ENCODE data around the gene KLK15. TPM values are rescaled to one million over a fixed set of nuclear protein-coding genes. Genes with fewer than 3 reads are reported as not detected.

KLK15 gene
- total RNA-seq, 2 experiments from 2014 or later: not detected

DNA sequence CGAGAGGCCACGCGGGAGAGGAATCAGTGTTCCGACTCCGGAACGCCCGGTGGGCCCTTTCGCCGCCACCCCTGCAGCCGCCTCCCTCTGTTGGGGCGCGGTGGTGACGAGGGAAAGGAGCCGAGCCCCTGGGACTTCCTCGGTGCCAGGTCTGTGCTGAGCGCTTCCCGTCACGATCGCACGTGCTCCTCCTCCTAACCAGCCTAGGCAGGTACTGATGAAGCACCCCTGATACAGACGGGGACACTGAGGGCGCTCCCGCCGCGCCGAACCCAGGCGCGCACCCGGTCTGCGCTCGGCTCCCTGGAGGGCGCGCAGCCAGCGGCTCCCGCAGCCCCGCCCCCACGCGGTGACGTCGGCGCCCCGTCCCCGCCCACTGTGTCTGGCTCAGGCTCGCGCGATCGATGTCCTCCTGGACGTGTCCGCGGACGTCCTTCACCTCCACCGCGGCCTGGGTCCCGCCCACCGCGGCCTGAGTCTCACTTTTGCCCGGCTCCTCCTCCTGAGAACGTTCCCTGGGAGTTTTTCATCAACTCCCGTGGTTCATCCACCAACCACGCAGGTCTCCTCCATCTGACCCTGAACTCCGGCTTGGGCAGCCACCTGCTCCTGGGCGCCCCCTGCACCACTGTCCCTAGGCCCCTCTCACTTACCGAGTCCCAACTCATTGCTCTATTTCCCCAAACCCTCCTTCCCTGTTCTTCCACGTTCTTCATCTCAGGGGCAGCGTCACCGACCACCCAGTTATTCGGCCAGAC lies 2.6 kb upstream of the KLK15 start:
- H3K27me3 Mint-ChIP-seq: peaks cover 67% of the 10 kb centered on the region
- no peaks in the 10 kb centered on the region for H3K36me3 Mint-ChIP-seq (ENCODE audit: low read depth)

GRCh38 chr19:50835103-50835784 lies 1.9 kb upstream of the KLK15 start:
- peaks cover 12% of the 10 kb centered on the region for H3K4me1 Mint-ChIP-seq (ENCODE audit: low read depth)
- ATAC-seq (ENCODE audit: poor library complexity) (no peak), DNase-seq (no peak)
- H3K4me3 Mint-ChIP-seq: peak overlapping the region; percentile 76
- no peaks in the 10 kb centered on the region for H3K9me3 Mint-ChIP-seq
- Histone ChIP-seq H3K4me3 (ENCODE audit: low read length) (peak overlapping the region; percentile 64), H3K27ac (ENCODE audit: low read depth in 1 of 2, low read length in 2 of 2) (no peak overlapping the region), H3K9me3 (ENCODE audit: control insufficient read depth in 1 of 2, insufficient read depth in 1 of 2, low read length in 2 of 2) (peaks cover 0 to 9% of the 10 kb centered on the region in 2 experiments), H3K4me1 (ENCODE audit: insufficient read depth, low read length) (peaks cover 16% of the 10 kb centered on the region), H3K36me3 (ENCODE audit: insufficient read depth, low read length) (no peaks in the 10 kb centered on the region), H3K27me3 (ENCODE audit: control insufficient read depth in 1 of 2, insufficient read depth in 2 of 2, low read length in 2 of 2) (peaks cover 26 to 31% of the 10 kb centered on the region in 2 experiments)
- H3K36me3 Mint-ChIP-seq (ENCODE audit: low read depth): no peaks in the 10 kb centered on the region
- H3K27ac Mint-ChIP-seq: no peak overlapping the region
- ChIA-PET POLR2A (no interaction called here), CTCF (no interaction called here)
- intact Hi-C loops (cut with DNase I, micrococcal nuclease): no loop called here
- no peak for TF ChIP-seq CTCF (IDR thresholded peaks at IDR 0.05)
- H3K27me3 Mint-ChIP-seq: peaks cover 65% of the 10 kb centered on the region

More for the DNA sequence above, 2.6 kb upstream of the KLK15 start:
- intact Hi-C loops (cut with DNase I, micrococcal nuclease): no loop called here
- Mint-ChIP-seq H3K4me3 (peak overlapping the region; percentile 88), H3K9me3 (no peaks in the 10 kb centered on the region), H3K4me1 (ENCODE audit: low read depth) (peaks cover 12% of the 10 kb centered on the region), H3K27ac (no peak overlapping the region)
- Histone ChIP-seq H3K4me3 (ENCODE audit: low read length) (peak overlapping the region; percentile 64), H3K4me1 (ENCODE audit: insufficient read depth, low read length) (peaks cover 16% of the 10 kb centered on the region), H3K27ac (ENCODE audit: low read depth in 1 of 2, low read length in 2 of 2) (no peak overlapping the region), H3K36me3 (ENCODE audit: insufficient read depth, low read length) (no peaks in the 10 kb centered on the region), H3K27me3 (ENCODE audit: control insufficient read depth in 1 of 2, insufficient read depth in 2 of 2, low read length in 2 of 2) (peaks cover 26 to 31% of the 10 kb centered on the region in 2 experiments), H3K9me3 (ENCODE audit: control insufficient read depth in 1 of 2, insufficient read depth in 1 of 2, low read length in 2 of 2) (peaks cover 0 to 9% of the 10 kb centered on the region in 2 experiments)
- POLR2A ChIA-PET: no interaction called here
- DNase-seq (peak in 13 of 14 experiments; percentile 22 to 78 (median 58)), ATAC-seq (ENCODE audit: poor library complexity) (peak; percentile 83)
- no peak for TF ChIP-seq CTCF (IDR thresholded peaks at IDR 0.05)
- CTCF ChIA-PET: no interaction called here

- CTCF ChIA-PET: no interaction called here
- intact Hi-C loops (cut with DNase I, micrococcal nuclease): no loop called here
- Mint-ChIP-seq H3K9me3 (no peaks in the 10 kb centered on the region), H3K4me1 (ENCODE audit: low read depth) (peaks cover 12% of the 10 kb centered on the region), H3K27me3 (peaks cover 75% of the 10 kb centered on the region), H3K4me3 (no peak overlapping the region), H3K36me3 (ENCODE audit: low read depth) (no peaks in the 10 kb centered on the region), H3K27ac (no peak overlapping the region)
- TF ChIP-seq CTCF (IDR thresholded peaks at IDR 0.05): no peak
- Histone ChIP-seq H3K27ac (ENCODE audit: low read depth in 1 of 2, low read length in 2 of 2) (no peak overlapping the region), H3K27me3 (ENCODE audit: control insufficient read depth in 1 of 2, insufficient read depth in 2 of 2, low read length in 2 of 2) (peaks cover 26 to 31% of the 10 kb centered on the region in 2 experiments), H3K36me3 (ENCODE audit: insufficient read depth, low read length) (no peaks in the 10 kb centered on the region), H3K4me1 (ENCODE audit: insufficient read depth, low read length) (peaks cover 16% of the 10 kb centered on the region), H3K9me3 (ENCODE audit: control insufficient read depth in 1 of 2, insufficient read depth in 1 of 2, low read length in 2 of 2) (peaks cover 0 to 4% of the 10 kb centered on the region in 2 experiments), H3K4me3 (ENCODE audit: low read length) (no peak overlapping the region)
- POLR2A ChIA-PET: no interaction called here
- no peak for DNase-seq
- no peak for ATAC-seq (ENCODE audit: poor library complexity)
Observed at GRCh38 chr19:50833802-50834167, 411 bp upstream of the KLK15 start.
